Ammon's horn (tissue), 1 donor: ENCODE data around the gene NLRC5.
A peak's percentile ranks its signal among the peaks of the same experiment; 100 is the strongest.
"Not testable (repeated sequence)": the region's sequence is repeated elsewhere in the genome, so short reads cannot be mapped to it uniquely, and the experiment has no call there.

Experiments used
- DNase-seq: peaks from one replicate; pipeline ENCODE4 v3.0.0-alpha.2; 2016; ENCODE audit warnings: low spot score

NLRC5 gene

DNA sequence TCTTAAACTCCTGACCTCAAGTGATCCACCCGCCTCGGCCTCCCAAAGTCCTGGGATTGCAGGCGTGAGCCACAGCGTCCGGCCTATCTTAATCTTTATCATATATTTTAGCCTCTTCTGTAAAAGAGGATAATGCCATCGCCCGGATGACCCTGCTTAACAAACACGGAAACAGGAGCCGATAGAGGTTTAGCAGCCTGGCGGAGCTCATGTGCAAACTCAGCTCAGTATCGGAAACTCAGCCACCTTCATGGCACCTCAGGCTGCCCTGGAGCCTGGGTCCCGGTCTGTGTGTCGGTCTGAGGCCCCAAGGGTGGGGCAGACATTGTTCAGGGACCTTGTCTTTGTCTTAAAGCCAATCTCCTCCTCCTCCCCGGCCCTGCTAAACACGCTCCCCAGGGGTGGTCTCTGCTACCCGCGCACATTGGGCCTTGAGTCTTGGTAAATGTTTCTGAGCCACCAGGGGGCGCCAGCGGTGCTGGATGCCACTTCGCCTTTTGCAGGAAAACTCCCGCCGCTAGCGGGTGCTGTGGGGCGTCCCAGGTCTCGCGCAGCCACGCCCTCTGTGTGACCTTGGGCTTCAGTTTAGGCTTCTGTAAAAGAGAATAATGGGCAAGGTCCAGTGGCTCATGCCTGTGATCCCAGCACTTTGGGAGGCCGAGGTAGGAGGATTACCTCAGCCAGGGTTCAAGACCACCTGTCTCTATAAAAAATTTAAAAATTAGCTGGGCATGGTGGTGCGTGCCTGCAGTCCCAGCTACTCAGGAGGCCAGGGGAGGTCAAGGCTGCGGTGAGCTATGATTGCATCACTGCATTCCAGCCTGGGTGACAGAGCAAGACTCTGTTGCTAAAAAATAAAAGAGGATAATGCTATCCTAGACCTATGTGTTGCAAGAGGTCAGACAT, 24.9 kb upstream of the NLRC5 start:
- peak; percentile 63 for DNase-seq

DNA sequence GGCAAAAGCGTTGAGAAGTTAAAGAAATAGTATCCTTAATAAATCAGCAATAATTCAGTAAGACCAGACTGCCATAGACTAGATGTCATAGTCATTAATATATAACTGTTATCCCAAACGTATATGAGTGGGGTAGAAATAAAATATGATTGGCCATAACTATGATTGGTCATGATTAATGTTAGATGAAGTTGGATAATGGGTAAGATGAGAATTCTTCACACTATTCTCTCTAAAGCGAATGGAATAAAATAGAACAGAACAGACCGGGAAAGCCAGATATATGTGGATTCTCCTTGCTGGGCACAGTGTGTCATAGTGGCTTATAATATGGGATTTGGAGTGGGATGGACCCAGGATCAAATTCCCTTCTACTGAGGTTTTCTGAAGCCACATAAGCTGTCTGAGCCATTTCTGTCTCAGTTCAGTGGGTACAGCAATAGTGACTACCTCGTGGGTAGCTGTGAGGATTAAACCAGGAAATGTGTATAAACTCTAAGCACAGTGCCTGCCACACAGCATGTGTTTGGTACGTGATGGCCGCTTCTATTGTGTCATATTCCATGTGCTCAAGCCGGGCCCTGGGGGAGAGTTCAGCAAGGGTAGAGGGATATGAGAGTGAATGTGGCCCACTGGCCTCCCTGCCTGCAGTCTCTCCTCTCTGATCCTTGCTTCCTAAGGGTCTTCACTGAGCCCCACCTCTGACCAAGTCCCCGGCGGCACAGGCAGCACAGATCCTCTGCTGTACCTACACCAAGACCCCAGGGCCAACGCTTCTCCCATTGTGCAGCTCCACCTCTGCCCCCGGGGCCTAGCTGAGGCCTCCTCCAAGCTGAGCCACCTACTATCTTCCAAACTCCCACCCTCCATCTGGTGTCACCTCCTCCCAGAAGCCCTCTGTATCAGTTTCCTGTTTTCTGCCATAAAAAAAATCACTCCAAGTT, 23.9 kb upstream of the NLRC5 start:
- peak; percentile 67 for DNase-seq

DNA sequence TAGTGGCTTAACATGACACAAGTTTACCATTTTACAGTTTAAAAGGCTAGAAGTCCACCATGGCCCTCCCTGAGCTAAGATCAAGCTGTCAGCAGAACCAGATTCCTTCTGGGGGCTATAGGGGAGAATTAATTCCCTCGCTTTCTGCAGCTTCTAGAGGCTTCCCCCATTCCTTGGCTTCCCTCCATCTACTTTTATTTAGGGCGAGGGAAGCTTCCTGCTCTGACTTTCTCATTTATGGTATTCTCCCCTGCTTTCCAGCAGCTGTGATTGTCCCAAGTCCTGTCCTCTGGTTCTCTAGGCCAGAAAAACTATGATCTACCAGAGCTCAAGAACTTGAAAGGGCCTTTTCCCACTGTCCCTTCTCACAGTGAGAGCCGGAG, 23.3 kb upstream of the NLRC5 start:
- no peak for DNase-seq

DNA sequence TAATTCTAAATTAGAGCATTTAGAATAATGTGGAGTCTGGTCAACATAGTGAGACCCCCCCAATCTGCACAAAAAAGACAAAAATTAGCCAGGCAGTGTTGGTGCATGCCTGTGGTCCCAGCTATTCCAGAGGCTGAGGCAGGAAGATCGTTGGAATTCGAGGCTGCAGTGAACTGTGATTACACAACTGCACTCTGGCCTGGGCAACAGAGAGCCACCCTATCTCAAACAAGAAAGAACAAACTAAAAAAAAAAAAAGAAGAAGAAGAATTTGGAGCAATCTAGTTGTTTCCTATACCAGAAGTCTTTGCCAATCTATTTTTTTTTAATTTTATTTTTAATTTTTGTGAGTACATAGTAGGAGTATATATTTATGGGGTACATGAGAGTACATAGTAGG, 21.6 kb upstream of the NLRC5 start:
- DNase-seq, result no peak

DNA sequence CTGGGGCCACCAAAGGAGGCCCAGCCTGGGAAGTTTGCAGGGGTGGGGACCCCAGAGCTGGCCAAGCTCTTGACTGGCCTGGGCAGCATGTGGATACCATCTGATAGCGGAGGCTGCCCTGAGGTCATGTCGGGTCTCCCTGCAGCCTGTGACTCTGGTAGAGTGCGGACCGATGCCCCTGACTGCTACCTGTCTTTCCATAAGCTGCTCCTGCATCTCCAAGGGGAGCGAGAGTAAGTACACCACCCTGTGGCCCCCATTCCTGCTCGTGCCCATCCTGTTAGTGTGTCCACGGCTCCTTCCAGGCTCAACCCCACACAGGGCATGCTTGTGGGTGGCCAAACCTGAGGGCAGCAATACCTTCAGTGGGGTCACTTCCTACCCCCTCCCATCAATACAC, 19.6 kb upstream of the NLRC5 start:
- no peak for DNase-seq

DNA sequence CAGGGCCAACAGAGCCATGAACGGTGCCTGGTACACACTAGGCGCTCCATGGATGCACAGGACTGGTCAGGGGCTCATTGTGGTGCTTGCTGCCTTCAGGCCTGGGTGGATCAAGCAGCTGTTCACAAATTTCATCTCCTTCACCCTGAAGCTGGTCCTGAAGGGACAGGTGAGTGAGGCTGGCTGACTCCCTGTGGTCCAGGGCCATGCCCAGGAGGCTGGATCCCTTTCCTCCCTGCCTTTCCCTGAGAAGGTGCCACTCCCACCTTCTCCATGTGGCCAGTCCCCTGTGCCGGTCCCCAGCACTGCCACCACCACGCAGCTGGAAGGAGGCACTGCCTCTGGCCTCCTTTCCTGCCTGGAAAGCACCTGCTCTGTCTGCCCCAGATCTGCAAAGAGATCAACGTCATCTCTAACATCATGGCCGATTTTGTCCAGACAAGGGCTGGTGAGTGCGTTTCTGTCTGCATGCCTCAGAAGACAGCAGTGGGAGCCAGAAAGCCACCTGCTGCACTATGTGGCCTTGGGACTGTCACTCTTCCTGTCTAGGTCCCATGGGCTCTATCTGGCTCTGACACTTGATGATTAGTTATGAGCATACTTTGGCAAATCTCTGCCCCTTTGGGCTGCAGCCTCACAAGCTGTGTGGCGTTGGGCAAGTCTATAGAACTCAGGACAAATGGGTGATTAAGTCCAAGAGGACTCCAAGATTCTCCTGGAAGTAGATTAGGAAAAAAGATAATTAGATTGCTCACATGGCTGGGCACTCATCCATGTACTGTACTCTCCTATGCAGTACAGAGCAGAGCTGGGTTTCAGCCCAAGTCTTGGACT, 18.2 kb upstream of the NLRC5 start:
- no peak for DNase-seq

DNA sequence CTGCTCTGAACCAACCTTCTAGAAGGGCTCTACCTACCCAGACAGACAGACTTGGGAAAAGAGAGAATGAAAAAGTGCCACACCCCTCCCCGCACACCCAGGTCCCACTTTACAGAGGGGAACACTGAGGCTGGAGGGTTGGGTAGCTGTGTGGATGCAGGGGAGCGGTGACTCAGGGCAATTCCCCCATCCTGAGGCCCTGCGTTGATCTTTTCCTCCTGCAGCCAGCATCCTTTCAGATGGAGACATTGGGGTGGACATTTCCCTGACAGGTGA, 17.7 kb upstream of the NLRC5 start:
- DNase-seq, result no peak

DNA sequence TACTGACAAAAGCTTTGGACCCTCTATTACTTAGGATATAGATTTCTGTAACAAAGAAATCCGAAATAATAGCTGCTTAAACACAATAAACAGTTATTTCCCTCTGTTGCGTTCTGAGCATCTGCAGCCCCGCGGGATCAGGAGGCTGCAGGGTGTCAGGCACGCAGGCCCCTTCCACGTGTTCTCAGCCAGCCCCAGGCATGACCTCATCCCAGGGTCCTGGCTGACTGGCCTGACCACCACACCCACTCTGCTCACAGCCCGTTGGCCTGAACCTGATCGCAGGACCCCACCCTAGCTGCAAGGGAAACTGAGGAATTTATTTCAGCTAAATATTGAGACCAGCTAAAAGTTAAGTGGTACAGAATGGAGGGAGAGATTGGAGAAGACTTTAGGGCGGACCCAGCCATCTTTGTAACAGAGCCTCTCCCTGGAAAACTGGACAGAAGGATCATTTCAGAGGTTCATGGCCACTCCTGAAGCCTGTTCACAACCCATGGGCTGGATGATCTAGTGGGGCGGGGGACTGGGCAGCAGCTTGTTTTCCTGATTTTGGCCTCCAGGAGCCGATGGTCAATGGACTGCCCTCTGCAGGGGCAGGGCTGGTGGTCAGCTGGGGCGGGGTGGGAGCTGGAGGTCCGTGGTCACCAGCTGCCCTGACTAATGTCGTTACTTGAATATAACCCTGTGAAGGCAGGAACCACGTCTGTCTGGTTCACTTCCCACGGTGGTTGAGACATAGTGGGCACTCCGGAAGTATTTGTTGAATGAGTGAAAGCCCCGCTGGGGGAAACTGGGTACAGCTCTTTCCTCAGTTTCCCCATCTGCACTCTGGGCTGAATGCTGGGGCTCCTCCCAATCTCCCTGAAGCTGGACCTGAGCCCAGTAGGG, 16.7 kb upstream of the NLRC5 start:
- DNase-seq, result no peak

DNA sequence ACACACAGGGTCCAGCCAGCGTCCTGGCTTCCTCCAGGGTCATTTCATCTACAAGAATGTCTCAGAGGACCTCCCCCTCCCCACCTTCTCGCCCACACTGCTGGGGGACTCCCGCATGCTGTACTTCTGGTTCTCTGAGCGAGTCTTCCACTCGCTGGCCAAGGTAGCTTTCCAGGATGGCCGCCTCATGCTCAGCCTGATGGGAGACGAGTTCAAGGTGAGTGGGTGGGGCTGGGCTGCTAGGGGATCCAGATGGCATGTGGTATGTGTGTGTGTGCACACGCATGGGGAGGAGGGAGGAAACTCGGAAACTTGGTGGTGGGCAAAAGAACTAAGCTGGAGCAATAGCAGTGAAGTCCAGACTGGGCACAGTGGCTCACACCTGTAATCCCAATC, 16.1 kb upstream of the NLRC5 start:
- no peak for DNase-seq

DNA sequence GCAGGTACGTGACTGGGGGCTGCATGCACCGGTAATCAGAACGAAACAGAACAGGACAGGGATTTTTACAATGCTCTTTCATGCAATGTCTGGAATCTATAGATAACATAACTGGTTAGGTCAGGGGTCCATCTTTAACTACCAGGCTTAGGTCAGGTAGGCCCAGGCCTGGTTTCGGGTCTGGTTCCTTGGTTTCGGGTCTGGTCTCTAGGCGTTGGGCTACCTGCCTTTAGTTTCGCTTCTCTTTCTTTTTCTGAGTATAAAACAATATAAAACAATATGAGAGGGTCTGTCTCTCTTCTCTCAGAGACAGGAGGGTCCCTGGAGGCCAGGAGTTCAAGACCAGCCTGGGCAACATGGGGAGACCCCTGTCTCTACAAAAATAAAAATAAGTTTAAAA, 15.5 kb upstream of the NLRC5 start:
- not testable (repeated sequence) for DNase-seq

DNA sequence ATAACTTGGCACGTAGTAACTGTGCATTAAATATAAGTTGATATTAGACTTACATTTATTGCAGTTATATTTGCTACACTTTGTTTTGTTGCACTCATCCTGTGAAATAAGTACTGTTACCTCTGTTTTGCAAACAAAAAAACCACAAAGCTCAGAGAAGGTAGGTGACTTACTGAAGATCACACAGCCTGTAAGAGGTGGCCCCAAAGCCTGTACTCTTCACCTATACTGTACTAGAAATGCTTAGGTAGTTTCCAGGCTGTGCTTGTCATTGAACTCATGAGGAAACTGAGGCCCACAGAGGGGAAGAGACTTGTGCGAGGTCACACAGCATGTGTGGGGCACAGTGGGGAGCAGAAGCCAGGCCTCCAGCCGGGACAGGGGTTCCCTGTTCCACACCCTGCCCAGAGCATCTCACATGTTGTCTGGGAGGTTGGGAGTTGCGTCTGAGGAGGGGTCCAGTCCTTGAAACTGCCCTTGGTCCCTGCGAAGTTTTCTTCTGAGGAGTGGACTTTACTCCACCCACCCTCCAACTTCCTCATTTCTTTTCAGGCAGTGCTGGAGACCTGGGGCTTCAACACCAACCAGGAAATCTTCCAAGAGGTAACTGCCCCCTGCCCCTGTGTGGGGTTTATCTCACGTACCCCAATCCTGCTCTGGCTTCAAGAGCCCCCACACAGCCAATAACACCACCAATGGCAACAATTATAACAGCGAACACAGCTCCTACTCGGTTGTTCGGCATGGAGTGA, 14.6 kb upstream of the NLRC5 start:
- DNase-seq, result no peak

DNA sequence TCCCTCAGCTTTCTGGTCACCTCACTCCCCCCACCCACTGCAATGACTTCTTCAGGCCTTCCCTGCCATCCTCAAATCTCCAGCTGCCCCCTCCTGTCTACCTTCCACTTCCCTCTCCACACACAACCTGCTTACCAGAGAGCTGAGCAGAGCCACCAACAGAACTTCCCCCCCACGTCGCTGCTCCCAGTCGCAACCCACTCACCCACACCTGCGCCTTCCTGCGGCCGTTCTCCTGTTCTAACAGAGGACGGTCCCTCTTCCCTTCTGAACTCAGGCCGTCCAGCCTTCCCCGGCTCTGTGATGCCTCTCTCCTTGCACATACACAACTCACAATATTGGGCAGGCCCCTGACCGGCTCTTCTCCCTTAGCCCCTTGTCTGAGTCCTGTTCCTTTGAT, 13.6 kb upstream of the NLRC5 start:
- DNase-seq, result no peak

DNA sequence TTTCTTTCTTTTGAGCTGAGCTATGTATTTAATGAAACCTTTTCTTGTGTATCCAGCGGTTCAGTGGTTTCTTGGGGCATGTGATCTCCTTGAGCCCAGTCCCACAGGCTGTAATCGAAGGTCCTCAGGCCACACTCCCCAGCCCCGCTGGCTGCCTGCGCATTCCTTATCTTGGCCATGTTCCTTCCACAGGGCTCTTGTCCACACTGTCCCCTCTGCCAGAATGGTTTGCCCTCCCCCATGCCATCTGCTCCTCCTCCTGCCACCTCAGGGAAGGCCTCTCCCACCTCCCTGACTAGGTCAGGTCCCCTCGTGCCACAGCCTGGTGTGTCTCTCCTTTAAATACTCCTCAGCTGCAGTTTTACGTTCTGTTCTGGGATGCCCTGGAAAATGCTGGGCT, 12.1 kb upstream of the NLRC5 start:
- no peak for DNase-seq

DNA sequence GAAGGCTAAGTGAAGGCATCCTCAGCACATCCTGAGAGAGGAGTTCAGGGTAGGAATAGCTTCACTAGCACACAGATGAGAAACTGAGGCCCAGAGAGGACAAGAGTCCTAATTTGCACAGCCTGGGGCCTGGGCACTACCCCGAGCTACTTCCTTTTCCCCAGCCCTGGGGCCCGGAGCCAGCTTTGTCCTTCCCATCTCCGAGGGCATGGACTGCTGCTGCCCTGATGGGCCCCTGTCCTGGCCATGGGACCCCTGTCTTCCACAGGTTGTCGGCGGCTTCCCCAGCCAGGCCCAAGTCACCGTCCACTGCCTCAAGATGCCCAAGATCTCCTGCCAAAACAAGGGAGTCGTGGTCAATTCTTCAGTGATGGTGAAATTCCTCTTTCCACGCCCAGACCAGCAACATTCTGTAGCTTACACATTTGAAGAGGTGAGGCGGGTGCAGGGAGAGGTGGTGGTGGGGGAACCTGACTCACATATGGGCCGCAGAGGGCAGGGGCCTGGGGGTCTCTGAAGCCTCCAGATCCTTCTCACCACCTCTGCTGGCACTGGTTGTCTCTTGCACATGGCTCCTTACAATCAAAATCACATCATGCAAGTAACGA, 11.4 kb upstream of the NLRC5 start:
- DNase-seq, result no peak

DNA sequence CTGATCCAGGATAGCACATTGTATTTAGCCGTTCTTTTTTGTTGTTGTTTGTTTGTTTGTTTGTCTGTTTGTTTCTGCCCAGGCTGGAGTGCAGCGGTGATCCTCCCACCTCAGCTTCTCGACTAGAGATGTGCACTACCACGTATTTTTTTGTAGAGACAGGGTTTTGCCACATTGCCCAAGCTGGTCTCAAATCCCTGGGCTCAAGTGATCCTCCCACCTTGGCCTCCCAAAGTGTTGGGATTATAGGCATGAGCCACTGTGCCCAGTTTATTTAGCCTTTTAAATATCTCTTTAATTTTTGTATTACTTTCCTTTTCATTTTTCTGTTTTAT, 9.2 kb upstream of the NLRC5 start:
- DNase-seq, result no peak

DNA sequence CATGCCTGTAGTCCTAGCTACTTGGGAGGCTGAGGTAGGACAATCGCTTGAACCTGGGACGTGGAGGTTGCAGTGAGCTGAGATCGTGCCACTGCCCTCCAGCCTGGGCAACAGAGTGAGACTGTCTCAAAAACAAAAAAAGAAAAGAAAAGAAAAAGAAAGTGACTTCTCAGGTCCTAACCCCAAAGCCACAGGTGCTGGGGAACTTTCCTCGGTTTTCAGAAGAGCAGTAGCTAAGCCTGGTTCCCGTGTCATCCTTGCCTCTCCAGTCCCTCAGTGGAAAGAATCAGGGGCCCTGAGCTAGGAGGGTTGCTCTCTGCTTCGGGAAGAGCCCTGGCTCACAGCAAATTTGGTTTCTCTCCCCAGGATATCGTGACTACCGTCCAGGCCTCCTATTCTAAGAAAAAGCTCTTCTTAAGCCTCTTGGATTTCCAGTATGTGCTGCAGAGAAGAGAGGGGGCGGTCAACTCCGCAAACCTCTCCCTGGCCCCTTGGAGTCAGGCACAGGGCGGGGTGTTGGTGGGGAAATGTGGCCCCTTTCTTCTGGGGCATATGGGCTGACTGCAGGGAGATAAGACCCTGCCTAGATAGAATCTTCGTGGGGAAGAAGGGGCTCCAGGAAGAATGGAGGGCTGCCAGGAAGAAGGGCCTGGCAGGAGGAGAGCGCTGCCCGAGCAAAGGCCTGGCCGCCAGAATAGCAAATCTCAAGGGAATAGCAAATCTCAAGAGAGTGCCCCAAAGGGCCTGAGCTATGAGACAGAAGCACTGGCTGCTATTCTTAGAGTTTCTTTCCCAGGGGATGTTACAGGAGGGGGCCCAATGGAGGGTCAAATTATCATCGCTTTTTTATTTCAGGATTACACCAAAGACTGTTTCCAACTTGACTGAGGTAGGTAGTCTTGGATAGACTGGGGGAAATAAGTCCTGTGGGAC, 8.3 kb upstream of the NLRC5 start:
- no peak for DNase-seq

DNA sequence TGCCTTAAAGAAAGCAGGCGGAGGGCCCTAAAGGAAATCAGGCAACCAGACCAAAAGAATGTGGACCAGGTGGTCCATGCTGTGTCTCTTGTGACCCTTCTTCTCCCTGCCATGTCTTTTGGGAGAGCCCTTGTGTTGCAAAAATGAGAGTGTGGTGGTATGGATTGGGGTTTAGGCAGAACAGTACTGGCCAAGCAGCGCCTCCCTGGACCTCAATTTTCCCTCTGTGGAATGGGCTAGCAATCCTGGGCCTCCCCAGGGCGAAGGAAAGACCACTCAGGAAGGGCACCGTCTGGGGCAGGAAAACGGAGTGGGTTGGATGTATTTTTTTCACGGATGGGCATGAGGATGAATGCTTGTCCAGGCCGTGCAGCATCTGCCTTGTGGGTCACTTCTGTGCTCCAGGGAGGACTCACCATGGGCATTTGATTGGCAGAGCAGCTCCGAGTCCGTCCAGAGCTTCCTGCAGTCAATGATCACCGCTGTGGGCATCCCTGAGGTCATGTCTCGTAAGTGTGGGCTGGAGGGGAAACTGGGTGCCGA, 7.6 kb upstream of the NLRC5 start:
- no peak for DNase-seq

DNA sequence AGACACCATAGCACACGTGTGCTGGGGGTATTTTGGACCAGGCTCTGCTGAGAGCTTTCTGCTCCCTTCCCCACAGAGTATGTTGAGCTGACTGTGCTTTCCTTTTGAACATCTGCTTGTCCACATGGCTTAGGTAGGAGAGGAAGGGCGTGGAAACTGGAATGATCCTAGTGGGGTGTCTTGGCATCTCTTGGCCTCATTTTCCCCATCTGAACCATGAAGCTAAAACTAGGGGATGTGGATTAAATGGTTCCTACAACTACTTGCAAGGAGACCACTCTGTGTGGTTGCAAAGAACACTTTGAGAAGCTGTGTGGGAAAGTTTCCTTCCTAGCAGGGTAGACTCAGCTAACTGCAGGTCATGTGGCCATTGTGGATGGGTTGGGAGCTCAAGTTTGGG, 6.7 kb upstream of the NLRC5 start:
- DNase-seq, result no peak

DNA sequence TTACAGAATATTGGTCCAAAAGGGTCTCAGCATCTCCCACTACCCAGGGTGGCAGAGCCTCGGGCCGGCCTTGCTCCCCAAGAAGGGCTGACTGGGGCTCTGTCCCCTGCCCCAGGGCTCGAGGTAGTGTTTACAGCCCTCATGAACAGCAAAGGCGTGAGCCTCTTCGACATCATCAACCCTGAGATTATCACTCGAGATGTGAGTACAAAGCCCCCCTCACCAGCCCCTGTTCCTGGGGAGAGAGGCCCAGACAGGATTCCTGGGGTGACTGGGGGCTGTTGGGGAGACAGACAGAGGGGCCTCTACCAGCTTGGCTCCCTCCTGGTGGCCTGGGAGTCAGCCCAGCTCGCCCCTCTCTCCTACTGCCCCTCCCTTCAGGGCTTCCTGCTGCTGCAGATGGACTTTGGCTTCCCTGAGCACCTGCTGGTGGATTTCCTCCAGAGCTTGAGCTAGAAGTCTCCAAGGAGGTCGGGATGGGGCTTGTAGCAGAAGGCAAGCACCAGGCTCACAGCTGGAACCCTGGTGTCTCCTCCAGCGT, 6.1 kb upstream of the NLRC5 start:
- no peak for DNase-seq
